ENCODE data around the gene XPO6. TPM values are rescaled to one million over a fixed set of nuclear protein-coding genes. Genes with fewer than 3 reads are reported as not detected.
A peak's percentile ranks its signal among the peaks of the same experiment; 100 is the strongest.
"Not testable (repeated sequence)": the region's sequence is repeated elsewhere in the genome, so short reads cannot be mapped to it uniquely, and the experiment has no call there.

The XPO6 gene
- total RNA-seq, 5 donors from 2014 or later (not counting 1 experiment from before 2014, with no cell fraction given): 355 to 403 (median 391) TPM

DNA sequence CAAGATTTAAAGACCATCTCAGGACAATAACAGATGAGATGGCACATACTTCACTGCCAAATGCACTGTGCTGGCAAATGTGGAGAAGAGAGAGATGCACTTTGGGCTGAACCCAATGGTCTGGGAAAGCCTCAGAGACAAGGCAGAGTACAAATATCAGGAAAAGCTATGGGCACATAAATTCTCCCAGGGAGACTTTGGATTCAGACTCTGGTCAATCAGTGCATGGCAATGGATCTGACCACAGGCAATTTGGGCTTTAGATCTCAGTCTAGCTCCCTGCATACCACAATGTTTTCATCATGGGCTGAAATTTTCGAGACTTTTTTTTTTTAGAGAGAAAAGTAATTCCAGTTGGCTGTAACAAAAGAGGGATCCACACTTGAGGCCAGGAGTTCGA is 20.0 kb upstream of the XPO6 start:
- POLR2A ChIA-PET: no interaction called here

DNA sequence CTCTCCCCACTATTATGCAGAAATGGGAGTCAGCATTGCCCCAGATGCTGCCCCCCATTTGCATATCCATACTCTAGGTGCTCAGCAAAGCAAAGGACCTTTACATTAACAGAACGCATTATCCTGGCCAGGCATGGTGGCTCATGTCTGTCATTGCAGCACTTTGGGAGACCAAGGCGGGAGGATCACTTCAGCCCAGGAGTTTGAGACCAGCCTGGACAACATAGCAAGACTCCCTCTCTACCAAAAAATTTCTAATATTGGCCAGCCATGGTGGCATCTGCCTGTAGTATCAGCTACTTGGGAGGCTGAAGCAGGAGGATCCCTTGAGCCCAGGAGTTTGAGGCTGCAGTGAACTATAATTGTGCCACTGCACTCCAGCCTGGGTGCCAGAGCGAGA is 12.1 kb upstream of the XPO6 start:
- H3K4me1 Mint-ChIP-seq; H3K27me3 Mint-ChIP-seq; H3K4me3 Mint-ChIP-seq; H3K36me3 ChIP-seq (ENCODE audit: control insufficient read depth in 2 of 2, extremely low read depth in 1 of 2, insufficient read depth in 1 of 2, low read length in 1 of 2); H3K27ac Mint-ChIP-seq; ATAC-seq (replicated peaks in 1 of 4); H3K9me3 ChIP-seq; H3K9me3 Mint-ChIP-seq; H3K27me3 ChIP-seq (replicated peaks in 1 of 2; ENCODE audit: control insufficient read depth in 2 of 2, extremely low read depth in 1 of 2, insufficient read depth in 2 of 2, low read length in 1 of 2); H3K36me3 Mint-ChIP-seq; H3K4me3 ChIP-seq (ENCODE audit: control insufficient read depth in 1 of 2, extremely low read depth in 1 of 2, low read length in 1 of 2); H3K4me1 ChIP-seq (ENCODE audit: control insufficient read depth in 1 of 2, extremely low read depth in 1 of 2, insufficient read depth in 2 of 2, low read length in 2 of 2); POLR2A ChIA-PET; H3K27ac ChIP-seq (ENCODE audit: low read length); CTCF ChIA-PET; DNase-seq: not testable (repeated sequence)
- 85% methylated on average over 3 of the region's 3 CpGs for WGBS (ENCODE audit: insufficient coverage)

More for the DNA sequence above, 20.0 kb upstream of the XPO6 start:
- peaks cover 0 to 6% of the 10 kb centered on the region in 2 experiments for H3K27me3 ChIP-seq (replicated peaks in 1 of 2; ENCODE audit: control insufficient read depth in 2 of 2, extremely low read depth in 1 of 2, insufficient read depth in 2 of 2, low read length in 1 of 2)
- Mint-ChIP-seq H3K4me3 (no peak overlapping the region), H3K4me1 (no peaks in the 10 kb centered on the region), H3K36me3 (no peaks in the 10 kb centered on the region), H3K9me3 (peaks cover 0 to 2% (median 0%) of the 10 kb centered on the region in 3 donors), H3K27ac (no peak overlapping the region), H3K27me3 (no peaks in the 10 kb centered on the region)
- no peak overlapping the region for H3K27ac ChIP-seq (ENCODE audit: low read length)
- no CpG with 5 or more reads among the region's 2 CpGs for WGBS (ENCODE audit: insufficient coverage)
- CTCF ChIA-PET: no interaction called here
- H3K4me3 ChIP-seq (ENCODE audit: control insufficient read depth in 1 of 2, extremely low read depth in 1 of 2, low read length in 1 of 2): no peak overlapping the region
- DNase-seq: no peak
- H3K9me3 ChIP-seq: no peaks in the 10 kb centered on the region
- ATAC-seq (replicated peaks in 1 of 4): no peak
- no peaks in the 10 kb centered on the region for H3K36me3 ChIP-seq (ENCODE audit: control insufficient read depth in 2 of 2, extremely low read depth in 1 of 2, insufficient read depth in 1 of 2, low read length in 1 of 2)
- H3K4me1 ChIP-seq (ENCODE audit: control insufficient read depth in 1 of 2, extremely low read depth in 1 of 2, insufficient read depth in 2 of 2, low read length in 2 of 2): no peaks in the 10 kb centered on the region

DNA sequence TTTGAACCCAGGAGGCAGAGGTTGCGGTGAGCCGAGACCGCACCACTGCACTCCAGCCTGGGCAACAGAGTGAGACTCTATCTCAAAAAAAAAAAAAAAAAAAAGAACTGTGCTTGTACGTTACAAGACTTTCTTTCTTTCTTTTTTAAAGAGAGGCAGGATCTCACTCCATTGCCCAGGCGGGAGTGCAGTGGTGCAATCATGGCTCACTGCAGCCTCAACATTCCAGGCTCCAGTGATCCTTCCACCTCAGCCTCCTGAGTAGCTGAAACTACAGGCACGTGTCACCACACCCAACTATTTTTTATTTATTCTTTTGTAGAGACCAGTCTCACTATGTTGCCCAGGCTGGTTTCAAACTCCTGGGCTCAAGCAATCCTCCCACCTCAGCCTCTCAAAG is 8.0 kb upstream of the XPO6 start:
- ATAC-seq (replicated peaks in 1 of 4); H3K9me3 ChIP-seq; H3K4me3 Mint-ChIP-seq; H3K4me3 ChIP-seq (ENCODE audit: control insufficient read depth in 1 of 2, extremely low read depth in 1 of 2, low read length in 1 of 2); H3K27ac Mint-ChIP-seq; H3K27ac ChIP-seq (ENCODE audit: low read length); DNase-seq; H3K27me3 ChIP-seq (replicated peaks in 1 of 2; ENCODE audit: control insufficient read depth in 2 of 2, extremely low read depth in 1 of 2, insufficient read depth in 2 of 2, low read length in 1 of 2); H3K36me3 Mint-ChIP-seq; H3K27me3 Mint-ChIP-seq; H3K9me3 Mint-ChIP-seq; H3K4me1 Mint-ChIP-seq; H3K36me3 ChIP-seq (ENCODE audit: control insufficient read depth in 2 of 2, extremely low read depth in 1 of 2, insufficient read depth in 1 of 2, low read length in 1 of 2); POLR2A ChIA-PET: not testable (repeated sequence)
- CTCF ChIA-PET: interaction anchor here in 1 of 2 donors (0.7 to 0.8 kb wide), 2 partner anchors 26 to 79 kb away, joined by 3 to 4 read pairs; no protein-coding TSS in a partner anchor
- peaks cover 0 to 10% of the 10 kb centered on the region in 2 experiments for H3K4me1 ChIP-seq (ENCODE audit: control insufficient read depth in 1 of 2, extremely low read depth in 1 of 2, insufficient read depth in 2 of 2, low read length in 2 of 2)
- WGBS (ENCODE audit: insufficient coverage): 70% methylated on average over 2 of the region's 6 CpGs

DNA sequence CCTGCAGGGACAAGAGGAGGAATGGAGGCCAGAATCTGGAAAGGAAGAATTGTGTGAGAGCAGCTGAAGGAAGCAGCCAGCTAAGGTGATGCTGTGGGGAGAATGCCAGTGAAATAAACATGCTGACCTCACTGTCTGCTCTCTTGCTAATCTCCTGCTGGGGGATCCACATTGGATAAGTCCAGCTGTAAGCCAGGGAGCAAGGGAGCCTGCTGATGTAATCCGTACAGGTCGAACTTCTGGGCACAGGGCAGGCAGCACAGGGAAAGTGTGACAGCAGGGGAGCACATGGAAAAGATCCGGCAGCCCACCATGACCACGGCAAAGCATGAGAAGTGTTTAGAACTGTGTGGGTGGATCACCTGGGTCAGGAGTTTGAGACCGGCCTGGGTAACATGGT is 7.5 kb upstream of the XPO6 start:
- H3K9me3 ChIP-seq: no peaks in the 10 kb centered on the region
- no peaks in the 10 kb centered on the region for H3K9me3 Mint-ChIP-seq
- H3K4me3 Mint-ChIP-seq: no peak overlapping the region
- no peak overlapping the region for H3K4me3 ChIP-seq (ENCODE audit: control insufficient read depth in 1 of 2, extremely low read depth in 1 of 2, low read length in 1 of 2)
- DNase-seq (no peak), ATAC-seq (replicated peaks in 1 of 4) (no peak)
- H3K27me3 ChIP-seq (replicated peaks in 1 of 2; ENCODE audit: control insufficient read depth in 2 of 2, extremely low read depth in 1 of 2, insufficient read depth in 2 of 2, low read length in 1 of 2): peaks cover 0 to 3% of the 10 kb centered on the region in 2 experiments
- H3K4me1 ChIP-seq (ENCODE audit: control insufficient read depth in 1 of 2, extremely low read depth in 1 of 2, insufficient read depth in 2 of 2, low read length in 2 of 2): peaks cover 0 to 10% of the 10 kb centered on the region in 2 experiments
- H3K27ac ChIP-seq (ENCODE audit: low read length): no peak overlapping the region
- 92% methylated on average over 2 of the region's 5 CpGs for whole genome bisulfite sequencing (ENCODE audit: insufficient coverage)
- H3K4me1 Mint-ChIP-seq: peaks cover 0 to 6% (median 2%) of the 10 kb centered on the region in 3 donors
- H3K36me3 Mint-ChIP-seq: no peaks in the 10 kb centered on the region
- ChIA-PET POLR2A (interaction anchor here in 1 of 2 donors (0.6 kb wide), 1 partner anchor 955 kb away, joined by 8 read pairs; no protein-coding TSS in a partner anchor), CTCF (interaction anchor here (0.7 to 2.5 kb wide), 4 partner anchors 25 to 307 kb away, joined by 6 to 25 read pairs (median 12); no protein-coding TSS in a partner anchor)
- peak overlapping the region in 1 of 2 donors; percentile 56 for H3K27ac Mint-ChIP-seq
- H3K27me3 Mint-ChIP-seq: no peaks in the 10 kb centered on the region
- H3K36me3 ChIP-seq (ENCODE audit: control insufficient read depth in 2 of 2, extremely low read depth in 1 of 2, insufficient read depth in 1 of 2, low read length in 1 of 2): no peaks in the 10 kb centered on the region

DNA sequence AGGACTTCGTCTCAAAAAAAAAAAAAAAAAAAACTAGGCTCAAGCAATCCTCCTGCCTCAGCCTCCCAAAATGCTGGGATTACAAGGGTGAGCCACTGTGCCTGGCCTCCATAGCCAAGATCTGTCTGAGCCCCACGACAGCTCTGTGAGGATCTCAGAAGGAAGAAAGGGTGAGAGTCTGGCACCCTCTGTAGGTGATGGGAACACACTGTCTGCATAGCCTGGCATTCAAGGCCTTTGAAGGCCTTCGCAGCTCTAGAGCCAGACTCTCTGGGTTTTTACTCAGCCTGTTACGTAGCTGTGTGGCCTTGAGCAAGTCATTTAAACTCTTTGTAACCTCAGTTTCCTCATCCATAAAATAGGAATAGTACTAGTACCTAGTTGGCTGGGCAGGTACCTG is 6.3 kb upstream of the XPO6 start:
- H3K4me3 Mint-ChIP-seq: no peak overlapping the region
- POLR2A ChIA-PET: interaction anchor here (0.6 to 0.7 kb wide), 4 partner anchors 71 to 120 kb away, joined by 3 read pairs; no protein-coding TSS in a partner anchor
- no peaks in the 10 kb centered on the region for H3K36me3 ChIP-seq (ENCODE audit: control insufficient read depth in 2 of 2, extremely low read depth in 1 of 2, insufficient read depth in 1 of 2, low read length in 1 of 2)
- WGBS (ENCODE audit: insufficient coverage): 11% methylated on average over 1 of the region's 4 CpGs
- H3K27me3 Mint-ChIP-seq: no peaks in the 10 kb centered on the region
- peak overlapping the region in 1 of 2 donors; percentile 77 for H3K27ac Mint-ChIP-seq
- CTCF ChIA-PET: interaction anchor here (0.6 to 3.9 kb wide), 29 partner anchors 11 to 1060 kb away, joined by 3 to 99 read pairs (median 6); no protein-coding TSS in a partner anchor
- H3K36me3 Mint-ChIP-seq: no peaks in the 10 kb centered on the region
- H3K27ac ChIP-seq (ENCODE audit: low read length): no peak overlapping the region
- H3K4me3 ChIP-seq (ENCODE audit: control insufficient read depth in 1 of 2, extremely low read depth in 1 of 2, low read length in 1 of 2): no peak overlapping the region
- no peaks in the 10 kb centered on the region for H3K9me3 ChIP-seq
- ATAC-seq (replicated peaks in 1 of 4) (peak; percentile 98 to 100 (median 100)), DNase-seq (peak; percentile 36 to 87 (median 62))
- H3K9me3 Mint-ChIP-seq: no peaks in the 10 kb centered on the region
- no peaks in the 10 kb centered on the region for H3K27me3 ChIP-seq (replicated peaks in 1 of 2; ENCODE audit: control insufficient read depth in 2 of 2, extremely low read depth in 1 of 2, insufficient read depth in 2 of 2, low read length in 1 of 2)
- H3K4me1 ChIP-seq (ENCODE audit: control insufficient read depth in 1 of 2, extremely low read depth in 1 of 2, insufficient read depth in 2 of 2, low read length in 2 of 2): peaks cover 0 to 10% of the 10 kb centered on the region in 2 experiments
- peaks cover 0 to 6% (median 2%) of the 10 kb centered on the region in 3 donors for H3K4me1 Mint-ChIP-seq

DNA sequence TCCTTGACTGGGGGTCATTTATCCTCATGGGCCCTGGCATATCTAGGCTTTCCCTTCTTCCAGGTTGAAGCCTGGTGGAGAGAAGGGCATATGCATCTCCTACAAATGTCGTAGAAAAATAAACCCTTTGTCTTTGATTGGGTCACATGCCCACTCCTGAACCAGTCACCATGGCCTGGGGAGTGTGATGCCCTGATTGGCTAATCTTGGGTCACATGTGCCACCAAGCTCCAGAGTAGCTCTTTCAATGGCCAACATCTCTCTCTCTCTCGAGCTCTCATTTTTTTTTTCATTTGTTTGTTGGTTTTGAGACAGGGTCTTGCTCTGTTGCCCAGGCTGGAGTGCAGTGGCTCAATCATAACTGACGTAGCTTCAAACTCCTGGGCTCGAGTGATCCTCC is 5.6 kb upstream of the XPO6 start:
- Mint-ChIP-seq H3K27me3 (no peaks in the 10 kb centered on the region), H3K4me3 (no peak overlapping the region), H3K9me3 (no peaks in the 10 kb centered on the region), H3K36me3 (no peaks in the 10 kb centered on the region), H3K27ac (no peak overlapping the region), H3K4me1 (peaks cover under 1 to 6% (median 2%) of the 10 kb centered on the region in 3 donors)
- Histone ChIP-seq H3K9me3 (no peaks in the 10 kb centered on the region), H3K27me3 (replicated peaks in 1 of 2; ENCODE audit: control insufficient read depth in 2 of 2, extremely low read depth in 1 of 2, insufficient read depth in 2 of 2, low read length in 1 of 2) (no peaks in the 10 kb centered on the region), H3K4me3 (ENCODE audit: control insufficient read depth in 1 of 2, extremely low read depth in 1 of 2, low read length in 1 of 2) (no peak overlapping the region), H3K4me1 (ENCODE audit: control insufficient read depth in 1 of 2, extremely low read depth in 1 of 2, insufficient read depth in 2 of 2, low read length in 2 of 2) (peaks cover 0 to 14% of the 10 kb centered on the region in 2 experiments), H3K27ac (ENCODE audit: low read length) (no peak overlapping the region), H3K36me3 (ENCODE audit: control insufficient read depth in 2 of 2, extremely low read depth in 1 of 2, insufficient read depth in 1 of 2, low read length in 1 of 2) (no peaks in the 10 kb centered on the region)
- 86% methylated on average over 2 of the region's 4 CpGs for WGBS (ENCODE audit: insufficient coverage)
- no peak for ATAC-seq (replicated peaks in 1 of 4)
- POLR2A ChIA-PET: interaction anchor here (0.5 to 0.7 kb wide), 2 partner anchors 20 to 80 kb away, joined by 3 read pairs; no protein-coding TSS in a partner anchor
- CTCF ChIA-PET: interaction anchor here (0.6 to 3.9 kb wide), 18 partner anchors 9 to 1059 kb away, joined by 3 to 99 read pairs (median 6); no protein-coding TSS in a partner anchor
- no peak for DNase-seq

Measured in T-cell (primary cell).